SK-N-SH treated with all-trans-retinoic acid at 6 μM for 48 hours (cell line): Measurements from ENCODE around the gene ATG13.
"Not testable (repeated sequence)": the region's sequence is repeated elsewhere in the genome, so short reads cannot be mapped to it uniquely, and the experiment has no call there.

Experiments
- ATAC-seq: fragments of 200-7000 bp; cut with Tn5 transposase; 3 replicates; pipeline ENCODE4 v1.9.1; 2020; ENCODE audit warnings: mild to moderate bottlenecking, moderate library complexity
- ARNTL ChIP-seq: fragments of 450-650 bp; formaldehyde crosslinking; IDR thresholded peaks from 2 replicates; pipeline ENCODE4 v1.5.0; 2020; ENCODE audit warnings: low read depth, mild to moderate bottlenecking, moderate library complexity, borderline replicate concordance
- BACH2 ChIP-seq: fragments of 250-450 bp; sonication (Bioruptor Pico); IDR thresholded peaks from 2 replicates; pipeline ENCODE4 v1.9.0; 2021; ENCODE audit warnings: mild to moderate bottlenecking, borderline replicate concordance
- GLIS3 ChIP-seq: fragments of 250-450 bp; sonication (Bioruptor Pico); IDR thresholded peaks from 2 replicates; pipeline ENCODE4 v1.5.0; 2020; ENCODE audit warnings: mild to moderate bottlenecking, moderate library complexity
- ISL1 ChIP-seq: fragments of 250-450 bp; sonication (Bioruptor Pico); IDR thresholded peaks from 2 replicates; pipeline ENCODE4 v2.1.2; 2022; ENCODE audit warnings: mild to moderate bottlenecking, moderate library complexity
- OSR1 ChIP-seq: fragments of 250-450 bp; sonication (Bioruptor Pico); IDR thresholded peaks from 2 replicates; pipeline ENCODE4 v1.8.0; 2022; ENCODE audit warnings: moderate library complexity, mild to moderate bottlenecking, inconsistent platforms
- PPARA ChIP-seq: fragments of 250-450 bp; sonication (Bioruptor Pico); IDR thresholded peaks from 2 replicates; pipeline ENCODE4 v1.5.0; 2020; ENCODE audit warnings: mild to moderate bottlenecking, borderline replicate concordance
- RARB ChIP-seq: fragments of 250-450 bp; sonication (Bioruptor Pico); IDR thresholded peaks from 2 replicates; pipeline ENCODE4 v1.8.0; 2021; ENCODE audit warnings: mild to moderate bottlenecking, moderate library complexity
- SNAI2 ChIP-seq: fragments of 250-450 bp; sonication (Bioruptor Pico); IDR thresholded peaks from 2 replicates; pipeline ENCODE4 v1.5.0; 2020; ENCODE audit warnings: mild to moderate bottlenecking, moderate library complexity
- TCF4 ChIP-seq: fragments of 250-450 bp; sonication (Bioruptor Pico); IDR thresholded peaks from 2 replicates; pipeline ENCODE4 v1.8.0; 2021; ENCODE audit warnings: mild to moderate bottlenecking, moderate library complexity, borderline replicate concordance
- ZC3H10 ChIP-seq: fragments of 250-450 bp; sonication (Bioruptor Pico); IDR thresholded peaks from 2 replicates; pipeline ENCODE4 v1.5.1; 2021; ENCODE audit warnings: mild to moderate bottlenecking, moderate library complexity
- ZFP3 ChIP-seq: fragments of 250-450 bp; sonication (Bioruptor Pico); IDR thresholded peaks from 2 replicates; pipeline ENCODE4 v1.5.0; 2020; ENCODE audit warnings: mild to moderate bottlenecking, moderate library complexity
- ZFP30 ChIP-seq: fragments of 450-650 bp; formaldehyde crosslinking; IDR thresholded peaks from 2 replicates; pipeline ENCODE4 v1.5.0; 2022; ENCODE audit warnings: mild to moderate bottlenecking, moderate library complexity
- ZNF565 ChIP-seq: fragments of 450-650 bp; formaldehyde crosslinking; conservative IDR thresholded peaks from 2 replicates; pipeline ENCODE4 v1.5.0; 2020; ENCODE audit warnings: low read depth, mild to moderate bottlenecking, moderate library complexity
- ZNF70 ChIP-seq: fragments of 450-650 bp; formaldehyde crosslinking; IDR thresholded peaks from 2 replicates; pipeline ENCODE4 v1.5.0; 2020; ENCODE audit warnings: mild to moderate bottlenecking, moderate library complexity
- ZNF8 ChIP-seq: fragments of 450-650 bp; formaldehyde crosslinking; IDR thresholded peaks from 2 replicates; pipeline ENCODE4 v1.5.0; 2020; ENCODE audit warnings: mild to moderate bottlenecking, moderate library complexity
- TF ChIP-seq, protein P1 (sequence below): fragments of 250-450 bp; sonication (Bioruptor Pico); IDR thresholded peaks from 2 replicates; pipeline ENCODE4 v1.5.1; 2021; ENCODE audit warnings: mild to moderate bottlenecking, moderate library complexity
- TF ChIP-seq, protein P2 (sequence below): fragments of 250-450 bp; sonication (Bioruptor Pico); IDR thresholded peaks from 2 replicates; pipeline ENCODE4 v1.8.0; 2021; ENCODE audit warnings: low read depth, mild to moderate bottlenecking, moderate library complexity, borderline replicate concordance
- TF ChIP-seq, protein P3 (sequence below): fragments of 250-450 bp; sonication (Bioruptor Pico); IDR thresholded peaks from 2 replicates; pipeline ENCODE4 v1.5.1; 2020; ENCODE audit warnings: low read depth, mild to moderate bottlenecking, moderate library complexity
- TF ChIP-seq, protein P4 (sequence below): fragments of 250-450 bp; sonication (Bioruptor Pico); IDR thresholded peaks from 2 replicates; pipeline ENCODE4 v1.5.0; 2020; ENCODE audit warnings: mild to moderate bottlenecking, moderate library complexity
- TF ChIP-seq, protein P5 (sequence below): fragments of 250-450 bp; sonication (Bioruptor Pico); IDR thresholded peaks from 2 replicates; pipeline ENCODE4 v1.8.0; 2020; ENCODE audit warnings: mild to moderate bottlenecking, moderate library complexity, borderline replicate concordance

The ATG13 gene

GRCh38 chr11:46667043-46667481 is 49.7 kb downstream of the ATG13 start:
- no peak for ATAC-seq
- TF ChIP-seq ISL1 (no peak), ZFP30 (CRISPR knock-in tag) (no peak), BACH2 (no peak), ZNF70 (CRISPR knock-in tag) (no peak)
- TF ChIP-seq, protein P1, sequence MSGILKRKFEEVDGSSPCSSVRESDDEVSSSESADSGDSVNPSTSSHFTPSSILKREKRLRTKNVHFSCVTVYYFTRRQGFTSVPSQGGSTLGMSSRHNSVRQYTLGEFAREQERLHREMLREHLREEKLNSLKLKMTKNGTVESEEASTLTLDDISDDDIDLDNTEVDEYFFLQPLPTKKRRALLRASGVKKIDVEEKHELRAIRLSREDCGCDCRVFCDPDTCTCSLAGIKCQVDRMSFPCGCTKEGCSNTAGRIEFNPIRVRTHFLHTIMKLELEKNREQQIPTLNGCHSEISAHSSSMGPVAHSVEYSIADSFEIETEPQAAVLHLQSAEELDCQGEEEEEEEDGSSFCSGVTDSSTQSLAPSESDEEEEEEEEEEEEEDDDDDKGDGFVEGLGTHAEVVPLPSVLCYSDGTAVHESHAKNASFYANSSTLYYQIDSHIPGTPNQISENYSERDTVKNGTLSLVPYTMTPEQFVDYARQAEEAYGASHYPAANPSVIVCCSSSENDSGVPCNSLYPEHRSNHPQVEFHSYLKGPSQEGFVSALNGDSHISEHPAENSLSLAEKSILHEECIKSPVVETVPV (CRISPR knock-in tag), result no peak

DNA sequence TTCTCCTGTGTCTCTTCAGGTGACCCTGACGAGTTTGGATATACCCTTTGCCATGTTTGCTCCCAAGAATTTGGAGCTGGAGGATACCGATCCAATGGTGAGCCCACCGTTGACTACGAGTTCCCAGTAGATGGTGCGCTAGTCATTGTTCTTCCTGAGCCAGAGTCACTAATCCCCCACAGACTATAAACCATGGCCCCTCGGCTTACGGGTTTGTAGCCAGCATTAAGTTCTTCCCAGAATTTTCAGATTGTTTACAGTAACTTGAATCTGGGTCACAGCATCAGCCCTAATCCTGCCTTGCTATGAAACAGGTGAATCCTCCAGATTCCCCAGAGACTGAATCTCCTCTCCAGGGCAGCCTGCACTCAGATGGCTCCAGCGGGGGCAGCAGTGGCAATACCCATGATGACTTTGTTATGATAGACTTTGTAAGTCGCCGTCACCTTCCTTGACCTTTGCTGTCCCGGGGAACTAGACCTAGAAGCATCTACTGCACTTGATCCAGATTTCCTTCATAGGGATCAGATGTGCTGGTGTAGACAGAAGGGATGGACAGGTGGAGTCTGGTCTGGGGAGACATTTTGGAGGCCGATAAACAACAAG is 51.2 kb downstream of the ATG13 start:
- no peak for ATAC-seq
- TF ChIP-seq RARB (CRISPR knock-in tag), result no peak

- peak; percentile 54 for ATAC-seq
- TF ChIP-seq ZNF565 (CRISPR knock-in tag), result no peak
- no peak for TF ChIP-seq ZNF8 (CRISPR knock-in tag)
- no peak for TF ChIP-seq TCF4 (CRISPR knock-in tag)
- TF ChIP-seq ISL1, result no peak
- TF ChIP-seq, protein P2, sequence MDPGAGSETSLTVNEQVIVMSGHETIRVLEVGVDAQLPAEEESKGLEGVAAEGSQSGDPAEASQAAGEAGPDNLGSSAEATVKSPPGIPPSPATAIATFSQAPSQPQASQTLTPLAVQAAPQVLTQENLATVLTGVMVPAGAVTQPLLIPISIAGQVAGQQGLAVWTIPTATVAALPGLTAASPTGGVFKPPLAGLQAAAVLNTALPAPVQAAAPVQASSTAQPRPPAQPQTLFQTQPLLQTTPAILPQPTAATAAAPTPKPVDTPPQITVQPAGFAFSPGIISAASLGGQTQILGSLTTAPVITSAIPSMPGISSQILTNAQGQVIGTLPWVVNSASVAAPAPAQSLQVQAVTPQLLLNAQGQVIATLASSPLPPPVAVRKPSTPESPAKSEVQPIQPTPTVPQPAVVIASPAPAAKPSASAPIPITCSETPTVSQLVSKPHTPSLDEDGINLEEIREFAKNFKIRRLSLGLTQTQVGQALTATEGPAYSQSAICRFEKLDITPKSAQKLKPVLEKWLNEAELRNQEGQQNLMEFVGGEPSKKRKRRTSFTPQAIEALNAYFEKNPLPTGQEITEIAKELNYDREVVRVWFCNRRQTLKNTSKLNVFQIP (CRISPR knock-in tag), result no peak
- TF ChIP-seq, protein P3, sequence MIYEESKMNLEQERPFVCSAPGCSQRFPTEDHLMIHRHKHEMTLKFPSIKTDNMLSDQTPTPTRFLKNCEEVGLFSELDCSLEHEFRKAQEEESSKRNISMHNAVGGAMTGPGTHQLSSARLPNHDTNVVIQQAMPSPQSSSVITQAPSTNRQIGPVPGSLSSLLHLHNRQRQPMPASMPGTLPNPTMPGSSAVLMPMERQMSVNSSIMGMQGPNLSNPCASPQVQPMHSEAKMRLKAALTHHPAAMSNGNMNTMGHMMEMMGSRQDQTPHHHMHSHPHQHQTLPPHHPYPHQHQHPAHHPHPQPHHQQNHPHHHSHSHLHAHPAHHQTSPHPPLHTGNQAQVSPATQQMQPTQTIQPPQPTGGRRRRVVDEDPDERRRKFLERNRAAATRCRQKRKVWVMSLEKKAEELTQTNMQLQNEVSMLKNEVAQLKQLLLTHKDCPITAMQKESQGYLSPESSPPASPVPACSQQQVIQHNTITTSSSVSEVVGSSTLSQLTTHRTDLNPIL (CRISPR knock-in tag), result no peak
- no peak for TF ChIP-seq ZNF70 (CRISPR knock-in tag)
- TF ChIP-seq PPARA (CRISPR knock-in tag), result no peak
- no peak for TF ChIP-seq ZFP30 (CRISPR knock-in tag)
- TF ChIP-seq, protein P4, sequence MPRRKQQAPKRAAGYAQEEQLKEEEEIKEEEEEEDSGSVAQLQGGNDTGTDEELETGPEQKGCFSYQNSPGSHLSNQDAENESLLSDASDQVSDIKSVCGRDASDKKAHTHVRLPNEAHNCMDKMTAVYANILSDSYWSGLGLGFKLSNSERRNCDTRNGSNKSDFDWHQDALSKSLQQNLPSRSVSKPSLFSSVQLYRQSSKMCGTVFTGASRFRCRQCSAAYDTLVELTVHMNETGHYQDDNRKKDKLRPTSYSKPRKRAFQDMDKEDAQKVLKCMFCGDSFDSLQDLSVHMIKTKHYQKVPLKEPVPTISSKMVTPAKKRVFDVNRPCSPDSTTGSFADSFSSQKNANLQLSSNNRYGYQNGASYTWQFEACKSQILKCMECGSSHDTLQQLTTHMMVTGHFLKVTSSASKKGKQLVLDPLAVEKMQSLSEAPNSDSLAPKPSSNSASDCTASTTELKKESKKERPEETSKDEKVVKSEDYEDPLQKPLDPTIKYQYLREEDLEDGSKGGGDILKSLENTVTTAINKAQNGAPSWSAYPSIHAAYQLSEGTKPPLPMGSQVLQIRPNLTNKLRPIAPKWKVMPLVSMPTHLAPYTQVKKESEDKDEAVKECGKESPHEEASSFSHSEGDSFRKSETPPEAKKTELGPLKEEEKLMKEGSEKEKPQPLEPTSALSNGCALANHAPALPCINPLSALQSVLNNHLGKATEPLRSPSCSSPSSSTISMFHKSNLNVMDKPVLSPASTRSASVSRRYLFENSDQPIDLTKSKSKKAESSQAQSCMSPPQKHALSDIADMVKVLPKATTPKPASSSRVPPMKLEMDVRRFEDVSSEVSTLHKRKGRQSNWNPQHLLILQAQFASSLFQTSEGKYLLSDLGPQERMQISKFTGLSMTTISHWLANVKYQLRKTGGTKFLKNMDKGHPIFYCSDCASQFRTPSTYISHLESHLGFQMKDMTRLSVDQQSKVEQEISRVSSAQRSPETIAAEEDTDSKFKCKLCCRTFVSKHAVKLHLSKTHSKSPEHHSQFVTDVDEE (CRISPR knock-in tag), result no peak
- no peak for TF ChIP-seq RARB (CRISPR knock-in tag)
- no peak for TF ChIP-seq ZFP3 (CRISPR knock-in tag)
- no peak for TF ChIP-seq BACH2
Measured at GRCh38 chr11:46669711-46670139, 52.4 kb downstream of the ATG13 start.

DNA sequence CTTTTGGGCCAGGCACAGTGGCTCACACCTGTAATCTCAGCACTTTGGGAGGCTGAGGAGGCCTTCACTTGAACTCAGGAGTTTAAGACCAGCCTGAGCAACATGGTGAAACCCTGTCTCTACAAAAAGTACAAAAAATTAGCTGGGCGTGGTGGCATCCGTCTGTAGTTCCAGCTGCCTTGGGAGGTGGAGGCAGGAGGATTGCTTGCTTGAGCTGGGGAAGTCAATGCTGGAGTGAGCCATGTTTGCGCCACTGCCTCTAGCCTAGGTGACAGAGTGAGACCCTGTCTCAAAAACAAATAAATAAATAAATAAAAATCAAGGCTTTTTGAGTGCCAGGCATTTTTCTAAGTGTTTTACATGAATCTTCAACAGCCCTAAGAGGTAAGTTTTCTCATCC is 53.2 kb downstream of the ATG13 start:
- ATAC-seq, result not testable (repeated sequence)

GRCh38 chr11:46671958-46672315 is 54.6 kb downstream of the ATG13 start:
- TF ChIP-seq ZFP30 (CRISPR knock-in tag) (no peak), BACH2 (no peak), SNAI2 (CRISPR knock-in tag) (no peak), ZNF8 (CRISPR knock-in tag) (no peak), RARB (CRISPR knock-in tag) (no peak), ARNTL (no peak), ZFP3 (CRISPR knock-in tag) (no peak), GLIS3 (no peak), ISL1 (no peak), OSR1 (CRISPR knock-in tag) (no peak), ZC3H10 (CRISPR knock-in tag) (no peak), ZNF565 (CRISPR knock-in tag) (no peak)
- TF ChIP-seq, protein P3 (CRISPR knock-in tag), result no peak
- TF ChIP-seq, protein P5, sequence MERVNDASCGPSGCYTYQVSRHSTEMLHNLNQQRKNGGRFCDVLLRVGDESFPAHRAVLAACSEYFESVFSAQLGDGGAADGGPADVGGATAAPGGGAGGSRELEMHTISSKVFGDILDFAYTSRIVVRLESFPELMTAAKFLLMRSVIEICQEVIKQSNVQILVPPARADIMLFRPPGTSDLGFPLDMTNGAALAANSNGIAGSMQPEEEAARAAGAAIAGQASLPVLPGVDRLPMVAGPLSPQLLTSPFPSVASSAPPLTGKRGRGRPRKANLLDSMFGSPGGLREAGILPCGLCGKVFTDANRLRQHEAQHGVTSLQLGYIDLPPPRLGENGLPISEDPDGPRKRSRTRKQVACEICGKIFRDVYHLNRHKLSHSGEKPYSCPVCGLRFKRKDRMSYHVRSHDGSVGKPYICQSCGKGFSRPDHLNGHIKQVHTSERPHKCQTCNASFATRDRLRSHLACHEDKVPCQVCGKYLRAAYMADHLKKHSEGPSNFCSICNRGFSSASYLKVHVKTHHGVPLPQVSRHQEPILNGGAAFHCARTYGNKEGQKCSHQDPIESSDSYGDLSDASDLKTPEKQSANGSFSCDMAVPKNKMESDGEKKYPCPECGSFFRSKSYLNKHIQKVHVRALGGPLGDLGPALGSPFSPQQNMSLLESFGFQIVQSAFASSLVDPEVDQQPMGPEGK, result no peak
- no peak for ATAC-seq
